Stimulated activated CD8-positive, alpha-beta memory T cell treated with anti-CD3 and anti-CD28 coated beads, Interleukin-12 subunit alpha, Interleukin-12 subunit beta, amount 100 ng/mL, for 1 hour (primary cell): ENCODE measurements around the gene SCAF1.

ENCODE experiments used
- DNase-seq: peaks from one replicate; pipeline ENCODE4 v3.0.0-alpha.2; 2020; ENCODE audit warnings: low read depth

The SCAF1 gene

GRCh38 chr19:49643466-49643865 is 1.5 kb downstream of the SCAF1 start:
- no peak for DNase-seq

GRCh38 chr19:49645592-49645991 is 3.6 kb downstream of the SCAF1 start:
- DNase-seq: no peak

- no peak for DNase-seq
These were observed 4.0 kb downstream of the SCAF1 start for GRCh38 chr19:49645995-49646394.

GRCh38 chr19:49646586-49646985 is 4.6 kb downstream of the SCAF1 start:
- DNase-seq: no peak

- DNase-seq: no peak
These were observed 9.2 kb downstream of the SCAF1 start for GRCh38 chr19:49651029-49651819.

GRCh38 chr19:49651820-49652550 is 10.0 kb downstream of the SCAF1 start:
- DNase-seq: no peak

- DNase-seq: no peak
These were observed 10.8 kb downstream of the SCAF1 start for GRCh38 chr19:49652551-49653465.

- DNase-seq: no peak
These were observed 11.4 kb downstream of the SCAF1 start for GRCh38 chr19:49653466-49653806.

GRCh38 chr19:49654581-49654980 is 12.6 kb downstream of the SCAF1 start:
- DNase-seq: no peak

- DNase-seq: no peak
These were observed 13.8 kb downstream of the SCAF1 start for GRCh38 chr19:49655570-49656455.

GRCh38 chr19:49656456-49657109 is 14.6 kb downstream of the SCAF1 start:
- DNase-seq: no peak

GRCh38 chr19:49657493-49658138 is 15.6 kb downstream of the SCAF1 start:
- DNase-seq: no peak

GRCh38 chr19:49658139-49658517 is 16.1 kb downstream of the SCAF1 start:
- DNase-seq: no peak

- no peak for DNase-seq
These were observed 16.8 kb downstream of the SCAF1 start for GRCh38 chr19:49658566-49659442.

GRCh38 chr19:49660338-49660961 is 18.4 kb downstream of the SCAF1 start:
- no peak for DNase-seq

- DNase-seq: no peak
These were observed 20.0 kb downstream of the SCAF1 start for GRCh38 chr19:49662011-49662410.

GRCh38 chr19:49663224-49663623 is 21.2 kb downstream of the SCAF1 start:
- no peak for DNase-seq

- DNase-seq: peak; percentile 86
These were observed 22.4 kb downstream of the SCAF1 start for GRCh38 chr19:49664171-49665035.
